Right cardiac atrium (tissue), 5 donors: ENCODE measurements around the gene TRIP11. TPM values are rescaled to one million over a fixed set of nuclear protein-coding genes. Genes with fewer than 3 reads are reported as not detected.
A peak's percentile ranks its signal among the peaks of the same experiment; 100 is the strongest.

Experiments
- ATAC-seq, 2 donors: fragments of 200-7000 bp; cut with Tn5 transposase; one replicate each; pipeline versions ENCODE4 v1.8.0 to v1.9.1; 2020; ENCODE audit warnings: moderate library complexity in 2 of 2, mild to moderate bottlenecking in 1 of 2
- DNase-seq, 3 donors: peaks; one replicate each; pipeline ENCODE4 v3.0.0-alpha.2; 2020
- H3K27ac ChIP-seq: one replicate; pipeline ENCODE4 v1.5.1; 2013; ENCODE audit warnings: mild to moderate bottlenecking, low read length, control low read depth, moderate library complexity
- H3K27me3 ChIP-seq: one replicate; pipeline ENCODE4 v1.6.1; 2013; ENCODE audit not compliant: control insufficient read depth, insufficient read depth
- H3K4me1 ChIP-seq: one replicate; pipeline ENCODE4 v1.6.1; 2013; ENCODE audit warnings: low read length; ENCODE audit not compliant: control insufficient read depth, insufficient read depth
- H3K4me3 ChIP-seq: one replicate; pipeline ENCODE4 v1.5.1; 2013; ENCODE audit warnings: low read length, control low read depth
- H3K9me3 ChIP-seq: one replicate; pipeline ENCODE4 v1.6.1; 2013; ENCODE audit warnings: low read length; ENCODE audit not compliant: control insufficient read depth
- WGBS: extraction: QIAGEN DNeasy Blood & Tissue Kit; methylation state at CpG from one replicate; pipeline ENCODE4 v1.1.7; 2013; 5-methylcytosine and 5-hydroxymethylcytosine counted together
- intact Hi-C, 4 donors: fragments of 100-400 bp; cut with DNase I; formaldehyde crosslinking; loops; one replicate each; pipeline versions ENCODE4 v1.11.0 to v1.14.0; 2022 to 2023
- polyA plus RNA-seq: library from polyadenylated mRNA; stranded (reverse); fragments of 200-250 nt; gene quantifications from one replicate; pipeline ENCODE4 v1.2.3, GENCODE V29; 2013
- total RNA-seq, 4 donors: library from RNA; stranded (reverse); fragmentation: NEBNext Ultra II Directional; extraction: Animal tissue kit (Norgen Biotek cat#: 25700); gene quantifications; one replicate each; pipeline ENCODE4 v1.2.1, GENCODE V29; 2021
- donor health status: healthy with polysubstance abuse.
- donor health status: DM: no; HTN: yes; CAD: no.
- donor health status: DM: no; HTN: no; CAD: no.
- donor health status: DM: no; HTN: yes; CAD: no; lungs with severe emphysema.
- donor health status: DM: yes; HTN: yes; CAD: no.

TRIP11 gene
- total and polyA plus RNA-seq, 5 donors, result 6.9 to 61.1 (median 52.6) TPM

GRCh38 chr14:91953170-91953985 is 86.5 kb downstream of the TRIP11 start:
- intact Hi-C loops, result no loop called here
- WGBS, result 63% methylated on average over 8 of the region's 8 CpGs
- peak in 1 of 2 donors; percentile 39 for ATAC-seq

GRCh38 chr14:91947475-91948184 is 92.2 kb downstream of the TRIP11 start, which contains the start of gene FBLN5:
Gene FBLN5 (minus strand): TSS chr14:91947694. CDS start chr14:91947229, 465 bp downstream.
- 3% methylated on average over 54 of the region's 54 CpGs for whole genome bisulfite sequencing
- H3K27me3 ChIP-seq, result no peaks in the 10 kb centered on the region

More at GRCh38 chr14:91953170-91953985, 86.5 kb downstream of the TRIP11 start:
- Histone ChIP-seq H3K4me3 (no peak overlapping the region), H3K9me3 (no peaks in the 10 kb centered on the region), H3K27ac (no peak overlapping the region), H3K4me1 (no peaks in the 10 kb centered on the region), H3K27me3 (no peaks in the 10 kb centered on the region)
- no peak for DNase-seq

GRCh38 chr14:91946622-91947474 is 93.0 kb downstream of the TRIP11 start:
- H3K9me3 ChIP-seq, result no peaks in the 10 kb centered on the region
- H3K27ac ChIP-seq, result peak overlapping the region; percentile 54
- H3K27me3 ChIP-seq, result no peaks in the 10 kb centered on the region
- 13% methylated on average over 38 of the region's 38 CpGs for WGBS
- no peaks in the 10 kb centered on the region for H3K4me1 ChIP-seq
- DNase-seq (peak; percentile 37 to 81 (median 68)), ATAC-seq (peak; percentile 32 to 52)
- intact Hi-C loops, result no loop called here
- H3K4me3 ChIP-seq, result peak overlapping the region; percentile 87

More at GRCh38 chr14:91947475-91948184, 92.2 kb downstream of the TRIP11 start, which contains the start of gene FBLN5:
- peak; percentile 93 to 95 for ATAC-seq
- H3K4me1 ChIP-seq, result no peaks in the 10 kb centered on the region
- H3K27ac ChIP-seq, result peak within 1 kb of the TSS; percentile 54
- peak; percentile 85 to 93 (median 92) for DNase-seq
- intact Hi-C loops, result no loop called here
- no peaks in the 10 kb centered on the region for H3K9me3 ChIP-seq
- peak within 1 kb of the TSS; percentile 87 for H3K4me3 ChIP-seq

GRCh38 chr14:91945751-91946621 is 93.9 kb downstream of the TRIP11 start:
- H3K4me3 ChIP-seq, result peak overlapping the region; percentile 87
- no peak for DNase-seq
- H3K27ac ChIP-seq, result peak overlapping the region; percentile 76
- ATAC-seq, result no peak
- 44% methylated on average over 10 of the region's 10 CpGs for WGBS
- intact Hi-C loops, result no loop called here
- H3K27me3 ChIP-seq, result no peaks in the 10 kb centered on the region
- no peaks in the 10 kb centered on the region for H3K4me1 ChIP-seq
- no peaks in the 10 kb centered on the region for H3K9me3 ChIP-seq

- Histone ChIP-seq H3K4me3 (no peak overlapping the region), H3K27ac (no peak overlapping the region)
- intact Hi-C loops, result no loop called here
These were observed 96.9 kb downstream of the TRIP11 start for GRCh38 chr14:91942946-91943345.

GRCh38 chr14:91942128-91942527 is 97.7 kb downstream of the TRIP11 start:
- H3K4me3 ChIP-seq, result no peak overlapping the region
- no peaks in the 10 kb centered on the region for H3K9me3 ChIP-seq
- 28% methylated on average over 1 of the region's 1 CpG for WGBS
- intact Hi-C loops, result no loop called here
- H3K27ac ChIP-seq, result no peak overlapping the region
- no peak for DNase-seq
- no peaks in the 10 kb centered on the region for H3K4me1 ChIP-seq
- no peak for ATAC-seq
- H3K27me3 ChIP-seq, result no peaks in the 10 kb centered on the region

More at GRCh38 chr14:91942946-91943345, 96.9 kb downstream of the TRIP11 start:
- ATAC-seq (no peak), DNase-seq (no peak)
- Histone ChIP-seq H3K4me1 (no peaks in the 10 kb centered on the region), H3K27me3 (no peaks in the 10 kb centered on the region), H3K9me3 (no peaks in the 10 kb centered on the region)
- WGBS, result 95% methylated on average over 9 of the region's 9 CpGs

GRCh38 chr14:91940209-91940608 is 99.7 kb downstream of the TRIP11 start:
- intact Hi-C loops, result no loop called here
- H3K27ac ChIP-seq, result no peak overlapping the region

GRCh38 chr14:91935586-91935985 is 104.3 kb downstream of the TRIP11 start:
- H3K4me1 ChIP-seq, result peaks cover 2% of the 10 kb centered on the region
- 91% methylated on average over 6 of the region's 6 CpGs for WGBS
- no peak overlapping the region for H3K27ac ChIP-seq
- no peaks in the 10 kb centered on the region for H3K9me3 ChIP-seq
- DNase-seq (no peak), ATAC-seq (no peak)
- H3K27me3 ChIP-seq, result no peaks in the 10 kb centered on the region
- H3K4me3 ChIP-seq, result no peak overlapping the region
- intact Hi-C loops, result no loop called here

More at GRCh38 chr14:91940209-91940608, 99.7 kb downstream of the TRIP11 start:
- no peaks in the 10 kb centered on the region for H3K9me3 ChIP-seq
- peaks cover 2% of the 10 kb centered on the region for H3K4me1 ChIP-seq
- no peak for DNase-seq
- 87% methylated on average over 3 of the region's 3 CpGs for WGBS
- ATAC-seq, result no peak
- H3K27me3 ChIP-seq, result no peaks in the 10 kb centered on the region
- H3K4me3 ChIP-seq, result no peak overlapping the region

- H3K4me3 ChIP-seq, result no peak overlapping the region
- intact Hi-C loops, result no loop called here
- no peaks in the 10 kb centered on the region for H3K9me3 ChIP-seq
- no peaks in the 10 kb centered on the region for H3K27me3 ChIP-seq
- H3K27ac ChIP-seq, result no peak overlapping the region
- peak in 1 of 3 donors; percentile 55 for DNase-seq
- peaks cover 2% of the 10 kb centered on the region for H3K4me1 ChIP-seq
- ATAC-seq, result peak; percentile 26 to 59
- WGBS, result 67% methylated on average over 8 of the region's 8 CpGs
These were observed 105.1 kb downstream of the TRIP11 start for GRCh38 chr14:91934554-91935285.
